Ovary (tissue), 3 donors: ENCODE data around the gene PGGHG.

Experiments used
- CTCF ChIP-seq, 3 donors: fragments of 450-650 bp in 2 of 3; fragments of 200-600 bp in 1 of 3; IDR thresholded peaks; one replicate each; pipeline versions ENCODE4 v1.5.1 to v1.8.0; 2016 to 2022; ENCODE audit warnings: antibody characterized with exemption in 3 of 3, mild to moderate bottlenecking in 1 of 3
- EP300 ChIP-seq: sonication (generic); formaldehyde crosslinking; IDR thresholded peaks from one replicate; pipeline ENCODE4 v1.6.1; 2017; ENCODE audit warnings: antibody characterized with exemption
- POLR2A ChIP-seq: fragments of 450-650 bp; IDR thresholded peaks from one replicate; pipeline ENCODE4 v1.6.1; 2017; ENCODE audit warnings: antibody characterized with exemption, mild to moderate bottlenecking, moderate library complexity
- donor health status: DM: no; HTN: no; CAD: no.

GRCh38 chr11:261624-262023 is 27.3 kb upstream of the PGGHG start:
- TF ChIP-seq CTCF (IDR thresholded peaks at IDR 0.05): no peak
- TF ChIP-seq EP300: no peak
- TF ChIP-seq POLR2A: no peak
